Fibroblast of lung (primary cell): Measurements from ENCODE around the gene KCNJ2. TPM values are rescaled to one million over a fixed set of nuclear protein-coding genes. Genes with fewer than 3 reads are reported as not detected.

Experiments
- DNase-seq, 2 donors: peaks; one replicate each; pipeline versions ENCODE4 v3.0.0 to v3.0.0-alpha.2; 2010; ENCODE audit warnings: low read depth in 2 of 2
- H2AFZ ChIP-seq: 2 replicates; pipeline ENCODE4 v1.5.1; 2012; ENCODE audit warnings: low read length, control low read depth, inconsistent platforms
- H3K27ac ChIP-seq: 2 replicates; pipeline ENCODE4 v1.5.1; 2011; ENCODE audit warnings: low read length, control low read depth; ENCODE audit not compliant: insufficient read depth
- H3K27me3 ChIP-seq: 2 replicates; pipeline ENCODE4 v1.5.1; 2011; ENCODE audit warnings: mild to moderate bottlenecking, low read length; ENCODE audit not compliant: control insufficient read depth, insufficient read depth
- H3K36me3 ChIP-seq: 2 replicates; pipeline ENCODE4 v1.5.1; 2011; ENCODE audit warnings: low read length; ENCODE audit not compliant: control insufficient read depth, insufficient read depth
- H3K4me1 ChIP-seq: 2 replicates; pipeline ENCODE4 v1.5.1; 2011; ENCODE audit warnings: low read length; ENCODE audit not compliant: control insufficient read depth, insufficient read depth; ENCODE audit errors: extremely low read depth
- H3K4me2 ChIP-seq: 2 replicates; pipeline ENCODE4 v1.5.1; 2011; ENCODE audit warnings: low read length, control low read depth; ENCODE audit not compliant: insufficient read depth; ENCODE audit errors: extremely low read depth
- H3K4me3 ChIP-seq, 4 experiments: fragments of 200-600 bp in 1 of 4; sonication (generic) in 1 of 4; replicated peaks in 1 of 4; 2 replicates each; pipeline ENCODE4 v1.5.1; 2011 to 2016; ENCODE audit warnings: low read length in 4 of 4, low read depth in 3 of 4, mild to moderate bottlenecking in 3 of 4, control low read depth in 2 of 4, inconsistent platforms in 1 of 4, mixed read lengths in 1 of 4; ENCODE audit not compliant: insufficient read depth in 1 of 4; ENCODE audit errors: control extremely low read depth in 1 of 4
- H3K79me2 ChIP-seq: 2 replicates; pipeline ENCODE4 v1.5.1; 2012; ENCODE audit warnings: mild to moderate bottlenecking, low read length, inconsistent platforms; ENCODE audit not compliant: control insufficient read depth, insufficient read depth
- H3K9ac ChIP-seq: 2 replicates; pipeline ENCODE4 v1.5.1; 2011; ENCODE audit warnings: mild to moderate bottlenecking, low read length, control low read depth; ENCODE audit not compliant: insufficient read depth
- H3K9me3 ChIP-seq: 2 replicates; pipeline ENCODE4 v1.5.1; 2012; ENCODE audit warnings: low read depth, low read length; ENCODE audit not compliant: control insufficient read depth, insufficient read depth
- H4K20me1 ChIP-seq: 2 replicates; pipeline ENCODE4 v1.5.1; 2011; ENCODE audit warnings: low read length; ENCODE audit not compliant: control insufficient read depth, insufficient read depth; ENCODE audit errors: extremely low read depth
- EZH2 ChIP-seq: IDR thresholded peaks from 2 replicates; pipeline ENCODE4 v1.5.1; 2012; ENCODE audit warnings: low read length, control low read depth, mild to moderate bottlenecking; ENCODE audit errors: missing control alignments
- polyA plus RNA-seq, 2 donors: library from polyadenylated mRNA; depleted of rRNA in 1 of 2; stranded (reverse) in 1 of 2; unstranded in 1 of 2; fragments of >200 nt; gene quantifications; 2 replicates each; pipeline ENCODE4 v1.2.1, GENCODE V29; 2011 to 2012; ENCODE audit warnings: missing spikeins in 1 of 2
- total RNA-seq: library from RNA; depleted of rRNA; stranded (reverse); fragments of >200 nt; gene quantifications from 2 replicates; pipeline ENCODE4 v1.2.1, GENCODE V29; 2014
- TF ChIP-seq, protein P1 (sequence below), 2 donors: IDR thresholded peaks in 1 of 2; conservative IDR thresholded peaks in 1 of 2; 1 replicate in 1 of 2; 2 replicates in 1 of 2; pipeline ENCODE4 v1.5.1; 2011 to 2012; ENCODE audit warnings: low read length in 2 of 2, control low read depth in 1 of 2, inconsistent platforms in 1 of 2, low read depth in 1 of 2, mild to moderate bottlenecking in 1 of 2

Gene KCNJ2
- total and polyA plus RNA-seq, 2 donors (not counting 1 experiment from before 2014, with no cell fraction given): 6.6 to 48.1 TPM

DNA sequence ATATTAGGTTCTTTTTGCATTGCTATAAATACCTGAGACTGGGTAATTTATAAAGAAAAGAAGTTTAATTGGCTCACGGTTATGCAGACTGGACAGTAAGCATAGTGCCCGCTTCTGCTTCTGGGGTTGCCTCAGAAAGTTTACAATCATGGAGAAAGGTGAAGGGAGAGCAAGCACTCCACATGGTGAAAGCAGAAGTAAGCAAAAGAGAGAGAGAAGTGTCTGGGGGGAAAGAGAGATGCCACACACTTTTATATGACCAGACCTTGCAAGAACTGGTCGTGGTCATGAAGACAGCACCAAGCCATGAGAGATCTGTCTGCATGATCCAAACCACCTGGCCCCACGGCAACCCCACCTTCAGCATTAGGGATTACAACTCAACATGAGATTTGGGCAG, 48.9 kb upstream of the KCNJ2 start:
- DNase-seq: no peak
- Histone ChIP-seq H3K4me2 (no peak overlapping the region), H3K4me3 (no peak overlapping the region), H3K9ac (no peak overlapping the region), H3K9me3 (no peaks in the 10 kb centered on the region), H3K27ac (no peak overlapping the region), H3K36me3 (no peaks in the 10 kb centered on the region), H2AFZ (no peak overlapping the region), H4K20me1 (no peaks in the 10 kb centered on the region), H3K4me1 (no peaks in the 10 kb centered on the region), H3K79me2 (no peaks in the 10 kb centered on the region), H3K27me3 (no peaks in the 10 kb centered on the region)
- TF ChIP-seq, protein P1, sequence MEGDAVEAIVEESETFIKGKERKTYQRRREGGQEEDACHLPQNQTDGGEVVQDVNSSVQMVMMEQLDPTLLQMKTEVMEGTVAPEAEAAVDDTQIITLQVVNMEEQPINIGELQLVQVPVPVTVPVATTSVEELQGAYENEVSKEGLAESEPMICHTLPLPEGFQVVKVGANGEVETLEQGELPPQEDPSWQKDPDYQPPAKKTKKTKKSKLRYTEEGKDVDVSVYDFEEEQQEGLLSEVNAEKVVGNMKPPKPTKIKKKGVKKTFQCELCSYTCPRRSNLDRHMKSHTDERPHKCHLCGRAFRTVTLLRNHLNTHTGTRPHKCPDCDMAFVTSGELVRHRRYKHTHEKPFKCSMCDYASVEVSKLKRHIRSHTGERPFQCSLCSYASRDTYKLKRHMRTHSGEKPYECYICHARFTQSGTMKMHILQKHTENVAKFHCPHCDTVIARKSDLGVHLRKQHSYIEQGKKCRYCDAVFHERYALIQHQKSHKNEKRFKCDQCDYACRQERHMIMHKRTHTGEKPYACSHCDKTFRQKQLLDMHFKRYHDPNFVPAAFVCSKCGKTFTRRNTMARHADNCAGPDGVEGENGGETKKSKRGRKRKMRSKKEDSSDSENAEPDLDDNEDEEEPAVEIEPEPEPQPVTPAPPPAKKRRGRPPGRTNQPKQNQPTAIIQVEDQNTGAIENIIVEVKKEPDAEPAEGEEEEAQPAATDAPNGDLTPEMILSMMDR (conservative IDR thresholded peaks at IDR 0.05 in 1 of 2, IDR thresholded peaks at IDR 0.05 in 1 of 2; ENCODE audit: low read depth in 1 of 2, low read length in 2 of 2): no peak
- TF ChIP-seq EZH2: no peak

DNA sequence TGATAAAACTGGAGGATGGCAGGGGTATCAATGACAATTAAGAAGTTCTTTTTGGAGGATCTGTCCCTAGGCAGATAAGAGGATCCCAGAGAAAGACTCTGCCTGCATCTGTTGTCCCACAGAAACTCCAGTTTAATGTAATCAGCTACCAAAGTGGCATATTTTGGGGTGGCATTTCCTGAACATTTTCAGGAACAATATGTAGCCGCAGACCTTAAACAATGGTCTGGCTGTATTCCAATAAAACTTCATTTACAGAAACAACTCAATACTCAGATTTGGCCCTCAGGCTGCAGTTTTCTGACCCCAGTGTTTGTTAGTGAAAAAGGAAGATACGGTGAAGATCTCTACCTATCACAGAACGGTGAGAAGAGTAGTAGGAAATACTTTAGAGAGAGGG, 48.2 kb upstream of the KCNJ2 start:
- no peaks in the 10 kb centered on the region for H3K9me3 ChIP-seq
- H4K20me1 ChIP-seq: no peaks in the 10 kb centered on the region
- H2AFZ ChIP-seq: no peak overlapping the region
- H3K36me3 ChIP-seq: no peaks in the 10 kb centered on the region
- DNase-seq: no peak
- TF ChIP-seq EZH2: no peak
- TF ChIP-seq, protein P1 (conservative IDR thresholded peaks at IDR 0.05 in 1 of 2, IDR thresholded peaks at IDR 0.05 in 1 of 2; ENCODE audit: low read depth in 1 of 2, low read length in 2 of 2): no peak
- H3K27ac ChIP-seq: no peak overlapping the region
- H3K4me2 ChIP-seq: no peak overlapping the region
- no peaks in the 10 kb centered on the region for H3K4me1 ChIP-seq
- no peak overlapping the region for H3K4me3 ChIP-seq
- H3K9ac ChIP-seq: no peak overlapping the region
- H3K79me2 ChIP-seq: no peaks in the 10 kb centered on the region
- no peaks in the 10 kb centered on the region for H3K27me3 ChIP-seq

DNA sequence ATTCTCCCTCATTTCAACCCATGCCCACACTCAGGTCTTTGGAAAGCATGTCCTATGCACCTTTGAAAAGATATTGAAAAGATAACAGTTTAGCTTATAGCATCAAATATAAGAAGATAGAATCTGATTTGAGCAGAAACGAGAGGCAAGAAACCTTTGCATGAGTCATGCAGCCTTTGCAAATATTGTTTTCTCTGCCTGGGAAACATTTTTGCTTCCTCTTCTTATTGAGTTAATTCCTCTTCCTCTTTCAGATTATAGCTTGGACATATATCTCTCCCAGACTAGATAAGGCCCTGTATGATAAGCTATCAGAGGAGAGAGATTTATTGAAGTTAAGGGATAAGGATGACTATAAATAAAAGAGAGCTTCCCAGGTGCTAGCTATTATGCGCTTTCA, 46.1 kb upstream of the KCNJ2 start:
- TF ChIP-seq, protein P1 (conservative IDR thresholded peaks at IDR 0.05 in 1 of 2, IDR thresholded peaks at IDR 0.05 in 1 of 2; ENCODE audit: low read depth in 1 of 2, low read length in 2 of 2): no peak
- no peak for TF ChIP-seq EZH2
- no peaks in the 10 kb centered on the region for H3K4me1 ChIP-seq
- no peak for DNase-seq
- no peaks in the 10 kb centered on the region for H3K36me3 ChIP-seq
- no peak overlapping the region for H2AFZ ChIP-seq
- H3K9ac ChIP-seq: no peak overlapping the region
- H3K27me3 ChIP-seq: no peaks in the 10 kb centered on the region
- no peaks in the 10 kb centered on the region for H3K9me3 ChIP-seq
- H3K27ac ChIP-seq: no peak overlapping the region
- H3K4me2 ChIP-seq: no peak overlapping the region
- H3K79me2 ChIP-seq: no peaks in the 10 kb centered on the region
- no peaks in the 10 kb centered on the region for H4K20me1 ChIP-seq
- H3K4me3 ChIP-seq: no peak overlapping the region
